Panc1 (cell line): ENCODE data around the gene RNF220. TPM values are rescaled to one million over a fixed set of nuclear protein-coding genes. Genes with fewer than 3 reads are reported as not detected.

ENCODE experiments used
- ATAC-seq: fragments of 200-7000 bp; cut with Tn5 transposase; 2 replicates; pipeline ENCODE4 v1.9.1; 2020; ENCODE audit warnings: mild to moderate bottlenecking, moderate library complexity
- BruUV-seq: library from RNA; stranded (reverse); fragments of 400-500 nt; replicated peaks from 2 replicates; lab custom pipeline; 2021; lab: Mats Ljungman, UMichigan
- CTCF ChIA-PET: fragments of 300-600 bp; sonication (Branson Sonifier 250); formaldehyde crosslinking; loops from one replicate; lab custom pipeline; 2022; ENCODE audit warnings: antibody characterized with exemption; lab: Charles Lee
- POLR2A ChIA-PET: fragments of 300-600 bp; sonication (Branson Sonifier 250); formaldehyde crosslinking; loops from one replicate; lab custom pipeline; 2022; ENCODE audit warnings: antibody characterized with exemption; lab: Charles Lee
- DNase-seq: peaks from one replicate; pipeline ENCODE4 v3.0.0-alpha.2; 2010; ENCODE audit warnings: low read depth, low spot score
- H3K27ac ChIP-seq: 2 replicates; pipeline ENCODE4 v1.5.1; 2011; ENCODE audit warnings: mild to moderate bottlenecking, low read length, inconsistent platforms
- H3K27me3 ChIP-seq: fragments of 200-500 bp; sonication (Bioruptor generic); 2 replicates; pipeline ENCODE4 v1.6.0; 2014; ENCODE audit warnings: low read length, inconsistent platforms; ENCODE audit not compliant: control insufficient read depth, insufficient read depth
- H3K36me3 ChIP-seq: fragments of 200-500 bp; sonication (Bioruptor generic); 2 replicates; pipeline ENCODE4 v1.5.1; 2014; ENCODE audit warnings: inconsistent platforms, mild to moderate bottlenecking, low read length, moderate library complexity; ENCODE audit not compliant: control insufficient read depth, insufficient read depth
- H3K4me1 ChIP-seq: 2 replicates; pipeline ENCODE4 v1.5.1; 2011; ENCODE audit warnings: inconsistent platforms, mild to moderate bottlenecking, low read length, moderate library complexity; ENCODE audit not compliant: control insufficient read depth, insufficient read depth
- H3K4me3 ChIP-seq, 2 experiments: 2 replicates each; pipeline ENCODE4 v1.5.1; 2011 to 2012; ENCODE audit warnings: low read depth in 2 of 2, low read length in 2 of 2, mild to moderate bottlenecking in 2 of 2, inconsistent platforms in 1 of 2, moderate library complexity in 1 of 2
- H3K9me3 ChIP-seq: fragments of 200-500 bp; sonication (Bioruptor generic); 2 replicates; pipeline ENCODE4 v1.5.1; 2014; ENCODE audit warnings: low read depth, mild to moderate bottlenecking, inconsistent platforms, low read length, moderate library complexity; ENCODE audit not compliant: control insufficient read depth, insufficient read depth
- POLR2AphosphoS5 ChIP-seq: IDR thresholded peaks from 2 replicates; pipeline ENCODE4 v1.6.1; 2012; ENCODE audit warnings: mild to moderate bottlenecking, low read depth, low read length, moderate library complexity
- REST ChIP-seq, 2 experiments: IDR thresholded peaks; 2 replicates each; pipeline ENCODE4 v1.6.1; 2011 to 2012; ENCODE audit warnings: low read depth in 2 of 2, control low read depth in 1 of 2, low read length in 1 of 2, mild to moderate bottlenecking in 1 of 2, moderate library complexity in 1 of 2; ENCODE audit not compliant: insufficient read depth in 1 of 2
- SIN3A ChIP-seq: IDR thresholded peaks from 2 replicates; pipeline ENCODE4 v1.6.1; 2012; ENCODE audit warnings: low read depth, mild to moderate bottlenecking, low read length, moderate library complexity, borderline replicate concordance; ENCODE audit not compliant: insufficient read depth
- TCF7L2 ChIP-seq: IDR thresholded peaks from 2 replicates; pipeline ENCODE4 v1.6.1; 2011; ENCODE audit warnings: mild to moderate bottlenecking, low read depth, low read length, inconsistent platforms
- in situ Hi-C: cut with HindIII; loops from 2 replicates; pipeline ENCODE4 v1.10.0; 2016; ENCODE audit warnings: low sequenced_read_pairs, low pct_unique_long_range_greater_than_20kb
- intact Hi-C: fragments of 100-400 bp; cut with micrococcal nuclease; formaldehyde crosslinking; loops from one replicate; pipeline ENCODE4 v1.10.0; 2022; ENCODE audit not compliant: unreplicated experiment
- total RNA-seq: library from RNA; stranded (reverse); gene quantifications from one replicate; pipeline ENCODE4 v1.2.1, GENCODE V29; 2021; ENCODE audit not compliant: unreplicated experiment
- TF ChIP-seq, protein P1 (sequence below): fragments of 450-650 bp; IDR thresholded peaks from 2 replicates; pipeline ENCODE4 v1.5.1; 2017; ENCODE audit warnings: mild to moderate bottlenecking

RNF220 gene
- total RNA-seq, 1 experiment from 2014 or later, result 64.9 TPM

- CTCF ChIA-PET, result no interaction called here
- no peaks in the 10 kb centered on the region for H3K9me3 ChIP-seq
- no peaks in the 10 kb centered on the region for H3K36me3 ChIP-seq
- H3K27ac ChIP-seq, result no peak overlapping the region
- intact Hi-C loops (no loop called here), in situ Hi-C loops (no loop called here)
- no TSS peak for BruUV-seq
- POLR2A ChIA-PET, result no interaction called here
- H3K4me3 ChIP-seq, result no peak overlapping the region
- H3K4me1 ChIP-seq, result 0 out of 2 replicates have a peak, but pooled peaks cover 4% of the 10 kb centered on the region
- no peak for TF ChIP-seq REST (IDR thresholded peaks at IDR 0.05; ENCODE audit: insufficient read depth in 1 of 2, low read depth in 2 of 2, low read length in 1 of 2)
- no peak for TF ChIP-seq POLR2AphosphoS5
- TF ChIP-seq SIN3A, result no peak
- no peak for TF ChIP-seq TCF7L2
- TF ChIP-seq, protein P1, sequence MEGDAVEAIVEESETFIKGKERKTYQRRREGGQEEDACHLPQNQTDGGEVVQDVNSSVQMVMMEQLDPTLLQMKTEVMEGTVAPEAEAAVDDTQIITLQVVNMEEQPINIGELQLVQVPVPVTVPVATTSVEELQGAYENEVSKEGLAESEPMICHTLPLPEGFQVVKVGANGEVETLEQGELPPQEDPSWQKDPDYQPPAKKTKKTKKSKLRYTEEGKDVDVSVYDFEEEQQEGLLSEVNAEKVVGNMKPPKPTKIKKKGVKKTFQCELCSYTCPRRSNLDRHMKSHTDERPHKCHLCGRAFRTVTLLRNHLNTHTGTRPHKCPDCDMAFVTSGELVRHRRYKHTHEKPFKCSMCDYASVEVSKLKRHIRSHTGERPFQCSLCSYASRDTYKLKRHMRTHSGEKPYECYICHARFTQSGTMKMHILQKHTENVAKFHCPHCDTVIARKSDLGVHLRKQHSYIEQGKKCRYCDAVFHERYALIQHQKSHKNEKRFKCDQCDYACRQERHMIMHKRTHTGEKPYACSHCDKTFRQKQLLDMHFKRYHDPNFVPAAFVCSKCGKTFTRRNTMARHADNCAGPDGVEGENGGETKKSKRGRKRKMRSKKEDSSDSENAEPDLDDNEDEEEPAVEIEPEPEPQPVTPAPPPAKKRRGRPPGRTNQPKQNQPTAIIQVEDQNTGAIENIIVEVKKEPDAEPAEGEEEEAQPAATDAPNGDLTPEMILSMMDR, result no peak
- ATAC-seq (no peak), DNase-seq (no peak)
- no peaks in the 10 kb centered on the region for H3K27me3 ChIP-seq
These were observed 153.8 kb downstream of the RNF220 start for GRCh38 chr1:44558883-44559282.

- 0 out of 2 replicates have a peak, but pooled peaks cover 3% of the 10 kb centered on the region for H3K4me1 ChIP-seq
- ChIA-PET CTCF (no interaction called here), POLR2A (interaction anchor here (0.6 kb wide), 1 partner anchor 813 kb away, joined by 6 read pairs; no protein-coding TSS in a partner anchor)
- intact Hi-C loops, result no loop called here
- no peak for DNase-seq
- H3K27me3 ChIP-seq, result no peaks in the 10 kb centered on the region
- H3K36me3 ChIP-seq, result no peaks in the 10 kb centered on the region
- ATAC-seq, result no peak
- no peak overlapping the region for H3K27ac ChIP-seq
- no peak overlapping the region for H3K4me3 ChIP-seq
- H3K9me3 ChIP-seq, result no peaks in the 10 kb centered on the region
- in situ Hi-C loops, result no loop called here
- no peak for TF ChIP-seq TCF7L2
- TF ChIP-seq POLR2AphosphoS5, result no peak
- TF ChIP-seq REST (IDR thresholded peaks at IDR 0.05; ENCODE audit: insufficient read depth in 1 of 2, low read depth in 2 of 2, low read length in 1 of 2), result no peak
- TF ChIP-seq SIN3A, result no peak
- TF ChIP-seq, protein P1, result no peak
- no TSS peak for BruUV-seq
These were observed 154.3 kb downstream of the RNF220 start for GRCh38 chr1:44559330-44559729.
